HG02623 (cell line): ENCODE measurements around the gene LEFTY1.
"Not testable (repeated sequence)": the region's sequence is repeated elsewhere in the genome, so short reads cannot be mapped to it uniquely, and the experiment has no call there.

Experiments
- ATAC-seq: cut with Tn5 transposase; IDR thresholded peaks from one replicate; pipeline ENCODE4 v1.9.1; 2021; ENCODE audit warnings: moderate library complexity; ENCODE audit not compliant: unreplicated experiment

Gene LEFTY1

GRCh38 chr1:225889743-225890142 lies 797 bp upstream of the LEFTY1 start:
- ATAC-seq, result no peak

GRCh38 chr1:225888289-225888897 lies 553 bp downstream of the LEFTY1 start:
- ATAC-seq, result no peak

GRCh38 chr1:225887554-225888288 lies 1.2 kb downstream of the LEFTY1 start:
- not testable (repeated sequence) for ATAC-seq

- ATAC-seq, result no peak
Measured at GRCh38 chr1:225887030-225887314, 2.0 kb downstream of the LEFTY1 start.

GRCh38 chr1:225886159-225887029 lies 2.6 kb downstream of the LEFTY1 start:
- ATAC-seq, result no peak

GRCh38 chr1:225885336-225885735 lies 3.6 kb downstream of the LEFTY1 start:
- no peak for ATAC-seq

- ATAC-seq, result no peak
Measured at GRCh38 chr1:225883616-225884265, 5.2 kb downstream of the LEFTY1 start.

GRCh38 chr1:225882694-225883615 lies 6.0 kb downstream of the LEFTY1 start:
- ATAC-seq, result peak; percentile 21

- ATAC-seq, result peak; percentile 62
Measured at GRCh38 chr1:225881959-225882693, 6.8 kb downstream of the LEFTY1 start, which contains the start of gene TMEM63A. TSS of gene TMEM63A (minus strand) at chr1:225882380. CDS start at chr1:225877580, 4,800 bp downstream.

- peak; percentile 34 for ATAC-seq
Measured at GRCh38 chr1:225881081-225881958, 7.6 kb downstream of the LEFTY1 start.

- no peak for ATAC-seq
Measured at GRCh38 chr1:225880636-225881035, 8.3 kb downstream of the LEFTY1 start.

- ATAC-seq, result no peak
Measured at GRCh38 chr1:225880222-225880588, 8.7 kb downstream of the LEFTY1 start.

GRCh38 chr1:225879521-225880221 lies 9.3 kb downstream of the LEFTY1 start:
- no peak for ATAC-seq

- no peak for ATAC-seq
Measured at GRCh38 chr1:225878282-225878681, 10.7 kb downstream of the LEFTY1 start.

- ATAC-seq, result no peak
Measured at GRCh38 chr1:225877580-225877979, 11.4 kb downstream of the LEFTY1 start.

- ATAC-seq, result no peak
Measured at GRCh38 chr1:225876900-225877510, 11.9 kb downstream of the LEFTY1 start.

GRCh38 chr1:225875044-225875815 lies 13.7 kb downstream of the LEFTY1 start:
- ATAC-seq, result no peak
